Psoas muscle (tissue), 8 donors: ENCODE results near the gene SLC38A10. TPM values are rescaled to one million over a fixed set of nuclear protein-coding genes. Genes with fewer than 3 reads are reported as not detected.
A peak's percentile ranks its signal among the peaks of the same experiment; 100 is the strongest.

ENCODE experiments used
- ATAC-seq, 4 donors: fragments of 200-7000 bp; cut with Tn5 transposase; one replicate each; pipeline ENCODE4 v1.9.1; 2020; ENCODE audit warnings: moderate library complexity in 3 of 4, mild to moderate bottlenecking in 2 of 4
- DNase-seq, 2 donors: peaks; one replicate each; pipeline ENCODE4 v3.0.0-alpha.2; 2020
- H3K27ac ChIP-seq: fragments of 200-600 bp; one replicate; pipeline ENCODE4 v1.8.0; 2022
- H3K27me3 ChIP-seq, 3 donors: fragments of 200-600 bp in 1 of 3; one replicate each; pipeline versions ENCODE4 v1.6.1 to v1.8.0; 2013 to 2022; ENCODE audit warnings: low read length in 2 of 3, mild to moderate bottlenecking in 2 of 3, moderate library complexity in 1 of 3; ENCODE audit not compliant: insufficient read depth in 3 of 3
- H3K36me3 ChIP-seq, 2 donors: fragments of 200-600 bp in 1 of 2; one replicate each; pipeline versions ENCODE4 v1.6.1 to v1.8.0; 2013 to 2022; ENCODE audit warnings: low read depth in 1 of 2, mild to moderate bottlenecking in 1 of 2, moderate library complexity in 1 of 2; ENCODE audit not compliant: insufficient read depth in 1 of 2
- H3K4me1 ChIP-seq: fragments of 200-600 bp; one replicate; pipeline ENCODE4 v1.8.0; 2022
- H3K4me3 ChIP-seq: fragments of 200-600 bp; one replicate; pipeline ENCODE4 v1.8.0; 2022; ENCODE audit warnings: mild to moderate bottlenecking
- H3K9me3 ChIP-seq: fragments of 200-600 bp; one replicate; pipeline ENCODE4 v1.8.0; 2022
- CTCF ChIP-seq: fragments of 200-600 bp; IDR thresholded peaks from one replicate; pipeline ENCODE4 v1.8.0; 2022; ENCODE audit warnings: antibody characterized with exemption
- WGBS, 3 donors: extraction: QIAGEN DNeasy Blood & Tissue Kit; methylation state at CpG; one replicate each; pipeline versions ENCODE4 v1.1.6 to v1.1.7; 2013; 5-methylcytosine and 5-hydroxymethylcytosine counted together
- intact Hi-C, 2 donors: fragments of 100-400 bp; cut with DNase I; formaldehyde crosslinking; loops; one replicate each; pipeline versions ENCODE4 v1.11.0 to v1.14.2; 2022
- polyA plus RNA-seq, 3 donors: library from polyadenylated mRNA; stranded (reverse); fragments of 200-250 nt; gene quantifications; one replicate each; pipeline ENCODE4 v1.2.3, GENCODE V29; 2013
- total RNA-seq, 4 donors: library from RNA; stranded (reverse); fragmentation: NEBNext Ultra II Directional in 2 of 4; extraction: Animal tissue kit (Norgen Biotek cat#: 25700) in 2 of 4; gene quantifications; one replicate each; pipeline versions ENCODE4 v1.2.1 to v1.2.4, GENCODE V29; 2021 to 2023
- donor health status: healthy with polysubstance abuse.
- donor health status: DM: no; HTN: no; CAD: no; lungs with moderate emphysema.
- donor health status: Bipolar disorder and iron deficiency.
- donor health status: healthy.
- donor health status: DM: yes; HTN: yes; CAD: no.
- donor health status: DM: no; HTN: no; CAD: no.
- donor health status: DM: no; HTN: no; CAD: no.
- donor health status: DM: yes; HTN: yes; CAD: no.

SLC38A10 gene
- total and polyA plus RNA-seq, 7 donors: 16.7 to 40.6 (median 19.8) TPM

- peaks cover 0 to 3% of the 10 kb centered on the region in 2 donors for H3K36me3 ChIP-seq
- H3K27me3 ChIP-seq: no peaks in the 10 kb centered on the region
- no peak for TF ChIP-seq CTCF
- H3K9me3 ChIP-seq: no peaks in the 10 kb centered on the region
- no peaks in the 10 kb centered on the region for H3K4me1 ChIP-seq
- intact Hi-C loops: no loop called here
- 93 to 97% (median 97%) methylated on average over 15 to 18 of the region's 18 CpGs for WGBS, 3 donors
- no peak overlapping the region for H3K4me3 ChIP-seq
- no peak for DNase-seq
- H3K27ac ChIP-seq: no peak overlapping the region
- ATAC-seq: no peak
These were observed 95.7 kb downstream of the SLC38A10 start for GRCh38 chr17:81199482-81199830.

- Histone ChIP-seq H3K27ac (no peak overlapping the region), H3K36me3 (peaks cover 0 to 3% of the 10 kb centered on the region in 2 donors), H3K4me1 (no peaks in the 10 kb centered on the region), H3K27me3 (no peaks in the 10 kb centered on the region), H3K4me3 (no peak overlapping the region), H3K9me3 (no peaks in the 10 kb centered on the region)
- TF ChIP-seq CTCF: no peak
- intact Hi-C loops: no loop called here
- 86 to 91% (median 89%) methylated on average over 22 of the region's 22 CpGs for WGBS, 3 donors
- ATAC-seq (no peak), DNase-seq (no peak)
These were observed 96.2 kb downstream of the SLC38A10 start for GRCh38 chr17:81198826-81199481.

GRCh38 chr17:81197831-81198490 is 97.1 kb downstream of the SLC38A10 start:
- 79 to 82% (median 81%) methylated on average over 21 of the region's 21 CpGs for WGBS, 3 donors
- DNase-seq (no peak), ATAC-seq (no peak)
- Histone ChIP-seq H3K9me3 (no peaks in the 10 kb centered on the region), H3K4me1 (no peaks in the 10 kb centered on the region), H3K27me3 (no peaks in the 10 kb centered on the region), H3K27ac (no peak overlapping the region), H3K4me3 (peak overlapping the region; percentile 11), H3K36me3 (peaks cover 0 to 3% of the 10 kb centered on the region in 2 donors)
- TF ChIP-seq CTCF: no peak
- intact Hi-C loops: no loop called here

- TF ChIP-seq CTCF: no peak
- no peaks in the 10 kb centered on the region for H3K27me3 ChIP-seq
- peaks cover 0 to 3% of the 10 kb centered on the region in 2 donors for H3K36me3 ChIP-seq
- WGBS, 3 donors: 76 to 79% (median 79%) methylated on average over 14 of the region's 14 CpGs
- no peaks in the 10 kb centered on the region for H3K9me3 ChIP-seq
- intact Hi-C loops: no loop called here
- no peak for ATAC-seq
- no peak for DNase-seq
- H3K4me3 ChIP-seq: peak overlapping the region; percentile 11
- no peak overlapping the region for H3K27ac ChIP-seq
- H3K4me1 ChIP-seq: no peaks in the 10 kb centered on the region
These were observed 97.7 kb downstream of the SLC38A10 start for GRCh38 chr17:81197409-81197795.
